CD8-positive, alpha-beta memory T cell (primary cell): Measurements from ENCODE around the gene BBS2. TPM values are rescaled to one million over a fixed set of nuclear protein-coding genes. Genes with fewer than 3 reads are reported as not detected.

Experiments used
- polyA plus RNA-seq: library from polyadenylated mRNA; unstranded; fragments of 300-500 nt; fragmentation: Illumina TruSeq; gene quantifications from one replicate; pipeline ENCODE4 v1.2.3, GENCODE V29; 2021
- total RNA-seq, 2 experiments: library from RNA; stranded (reverse); gene quantifications; one replicate each; pipeline ENCODE4 v1.2.3, GENCODE V29; 2021

The BBS2 gene
- total and polyA plus RNA-seq, 3 experiments from 2014 or later = 16.2 to 37.7 (median 19.1) TPM

Other genes with a start within 250 kb of the BBS2 start
- gene AMFR, start 94.5 kb downstream of the BBS2 start, total RNA-seq = 10 to 100 TPM; 64.3 to 70.1 TPM
- gene AMFR, start 94.5 kb downstream of the BBS2 start, polyA plus RNA-seq = 39.8 TPM
- gene NUDT21, start 68.7 kb downstream of the BBS2 start, total RNA-seq = 100 to 1,000 TPM; 334 to 359 TPM
- gene NUDT21, start 68.7 kb downstream of the BBS2 start, polyA plus RNA-seq = 77.2 TPM
- 10 to 100 TPM; 87.9 to 91.9 TPM for gene OGFOD1, start 68.5 kb downstream of the BBS2 start, total RNA-seq
- gene OGFOD1, start 68.5 kb downstream of the BBS2 start, polyA plus RNA-seq = 114 TPM
- not detected for gene MT4, start 45.0 kb upstream of the BBS2 start, total RNA-seq
- not detected for gene MT4, start 45.0 kb upstream of the BBS2 start, polyA plus RNA-seq
- under 1 TPM in 1 of 2 experiments, not detected in 1; 0.94 TPM for gene MT3, start 69.5 kb upstream of the BBS2 start, total RNA-seq
- gene MT3, start 69.5 kb upstream of the BBS2 start, polyA plus RNA-seq = 0.99 TPM
- gene MT2A, start 88.6 kb upstream of the BBS2 start, total RNA-seq = 100 to 1,000 TPM; 285 to 349 TPM
- 435 TPM for gene MT2A, start 88.6 kb upstream of the BBS2 start, polyA plus RNA-seq
- 100 to 1,000 TPM; 153 to 163 TPM for gene MT1E, start 105.8 kb upstream of the BBS2 start, total RNA-seq
- 40.4 TPM for gene MT1E, start 105.8 kb upstream of the BBS2 start, polyA plus RNA-seq
- gene MT1M, start 112.6 kb upstream of the BBS2 start, total RNA-seq = not detected
- gene MT1M, start 112.6 kb upstream of the BBS2 start, polyA plus RNA-seq = not detected
- under 1 TPM in 1 of 2 experiments, not detected in 1; 0.71 TPM for gene MT1A, start 118.6 kb upstream of the BBS2 start, total RNA-seq
- not detected for gene MT1A, start 118.6 kb upstream of the BBS2 start, polyA plus RNA-seq
- gene MT1B, start 131.9 kb upstream of the BBS2 start, total RNA-seq = not detected
- gene MT1B, start 131.9 kb upstream of the BBS2 start, polyA plus RNA-seq = not detected
- 10 to 100 TPM; 17.9 to 18.6 TPM for gene MT1F, start 137.9 kb upstream of the BBS2 start, total RNA-seq
- 60.7 TPM for gene MT1F, start 137.9 kb upstream of the BBS2 start, polyA plus RNA-seq
- gene MT1G, start 148.0 kb upstream of the BBS2 start, total RNA-seq = 10 to 100 TPM; 41.0 to 46.8 TPM
- not detected for gene MT1G, start 148.0 kb upstream of the BBS2 start, polyA plus RNA-seq
- 1 to 10 TPM; 4.8 to 5.5 TPM for gene MT1H, start 149.8 kb upstream of the BBS2 start, total RNA-seq
- not detected for gene MT1H, start 149.8 kb upstream of the BBS2 start, polyA plus RNA-seq
- 10 to 100 TPM; 85.4 to 93.8 TPM for gene MT1X, start 162.4 kb upstream of the BBS2 start, total RNA-seq
- gene MT1X, start 162.4 kb upstream of the BBS2 start, polyA plus RNA-seq = 181 TPM
- gene NUP93, start 210.1 kb upstream of the BBS2 start, total RNA-seq = 100 to 1,000 TPM; 153 to 155 TPM
- 93.8 TPM for gene NUP93, start 210.1 kb upstream of the BBS2 start, polyA plus RNA-seq